AG04449 (cell line): ENCODE results near the gene ITPR2.
"Not testable (repeated sequence)": the region's sequence is repeated elsewhere in the genome, so short reads cannot be mapped to it uniquely, and the experiment has no call there.

Source experiments
- CTCF ChIA-PET: fragments of 350-600 bp; formaldehyde crosslinking; extraction: SDS; loops from one replicate; lab custom pipeline; 2021; ENCODE audit warnings: antibody characterized with exemption; lab: Yijun Ruan, JAX
- POLR2A ChIA-PET: fragments of 400-600, 350-600 bp; formaldehyde crosslinking; extraction: SDS; loops from one replicate; lab custom pipeline; 2020; ENCODE audit warnings: antibody characterized with exemption, inconsistent platforms; lab: Yijun Ruan, JAX
- DNase-seq: peaks from one replicate; pipeline ENCODE4 v3.0.0-alpha.2; 2010; ENCODE audit warnings: low read depth, low spot score
- H3K4me3 ChIP-seq: 2 replicates; pipeline ENCODE4 v1.5.1; 2011; ENCODE audit warnings: low read depth, mild to moderate bottlenecking, control low read depth, low read length
- CTCF ChIP-seq: IDR thresholded peaks from one replicate; pipeline ENCODE4 v1.5.1; 2011; ENCODE audit warnings: mild to moderate bottlenecking, moderate library complexity, low read length, control low read depth, inconsistent platforms; ENCODE audit not compliant: insufficient read depth; ENCODE audit errors: missing control alignments

ITPR2 gene

DNA sequence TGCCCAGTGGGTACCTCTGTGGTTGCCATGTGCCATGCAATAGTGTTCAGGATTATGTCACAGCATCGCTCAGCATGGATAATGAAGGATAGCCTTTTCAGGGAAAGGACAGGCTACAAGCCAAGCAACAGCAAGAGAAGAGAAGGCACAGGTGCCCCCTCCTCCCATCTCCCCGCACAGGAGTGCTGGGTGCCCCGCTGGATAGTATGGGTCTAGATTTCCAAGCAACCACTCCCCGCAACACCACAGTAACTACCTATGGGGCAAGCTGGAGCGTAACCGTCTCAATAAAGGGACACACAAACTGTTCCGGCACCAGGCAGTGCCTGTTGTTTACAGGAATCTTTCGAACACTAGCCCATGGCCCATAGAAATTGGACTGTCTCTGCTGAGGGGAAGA lies 222.2 kb downstream of the ITPR2 start:
- POLR2A ChIA-PET, result no interaction called here
- no peak for DNase-seq
- no peak for TF ChIP-seq CTCF
- no peak overlapping the region for H3K4me3 ChIP-seq
- CTCF ChIA-PET, result interaction anchor here (6.7 kb wide), 1 partner anchor 489 kb away, joined by 90 read pairs; the partner anchor contains the start of gene BHLHE41

GRCh38 chr12:26609986-26610385 lies 223.0 kb downstream of the ITPR2 start:
- no peak for TF ChIP-seq CTCF
- no peak for DNase-seq
- ChIA-PET POLR2A (no interaction called here), CTCF (interaction anchor here (1.1 to 6.7 kb wide), 3 partner anchors 12 to 488 kb away, joined by 3 to 90 read pairs (median 4); partner anchors contain the start of gene BHLHE41)
- no peak overlapping the region for H3K4me3 ChIP-seq

DNA sequence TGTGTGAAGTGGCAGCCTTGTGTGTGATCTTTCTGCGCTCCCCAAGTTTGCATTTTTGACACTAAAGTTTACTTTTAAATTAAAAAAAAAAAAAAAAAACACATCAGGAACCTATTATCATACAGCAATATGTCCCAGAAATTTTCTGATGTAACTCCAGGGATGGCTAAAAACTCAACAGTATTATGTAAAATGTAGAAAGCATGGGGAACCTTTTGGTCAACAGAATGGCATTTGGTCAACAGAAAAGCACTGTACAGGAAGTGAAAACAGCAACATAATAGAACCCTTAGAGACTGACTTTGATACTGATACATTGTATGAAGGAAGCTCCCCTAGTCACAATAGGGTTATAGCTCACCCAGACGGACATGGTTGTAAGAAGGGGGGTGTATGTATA lies 224.3 kb downstream of the ITPR2 start:
- POLR2A ChIA-PET, result no interaction called here
- CTCF ChIA-PET, result interaction anchor here (1.0 to 6.7 kb wide), 3 partner anchors 11 to 487 kb away, joined by 3 to 90 read pairs (median 4); partner anchors contain the start of gene BHLHE41
- no peak for DNase-seq
- H3K4me3 ChIP-seq, result no peak overlapping the region
- no peak for TF ChIP-seq CTCF

- no peak for TF ChIP-seq CTCF
- POLR2A ChIA-PET, result no interaction called here
- no peak for DNase-seq
- CTCF ChIA-PET, result interaction anchor here (1.0 to 6.7 kb wide), 2 partner anchors 85 to 487 kb away, joined by 3 to 90 read pairs; partner anchors contain the start of gene BHLHE41
- no peak overlapping the region for H3K4me3 ChIP-seq
Measured at GRCh38 chr12:26608273-26608672, 224.7 kb downstream of the ITPR2 start.

DNA sequence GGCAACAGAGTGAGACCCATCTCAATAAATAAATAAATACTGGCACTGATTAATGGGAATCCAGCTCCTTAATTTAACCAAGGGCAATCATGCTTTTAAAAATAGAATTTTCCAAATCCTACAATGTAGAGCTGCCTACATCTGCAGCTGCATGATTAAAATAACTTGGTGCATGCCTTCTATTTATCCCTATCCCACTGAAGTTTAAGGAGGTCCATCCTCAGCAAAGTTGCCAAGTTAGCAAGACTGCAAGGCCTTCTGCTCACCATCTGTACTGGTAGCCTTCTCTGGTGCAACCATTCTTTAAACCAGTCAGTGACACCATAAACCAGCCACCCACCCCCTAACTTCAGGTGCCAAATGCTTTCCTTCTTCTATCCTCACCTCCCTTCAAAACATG lies 226.1 kb downstream of the ITPR2 start:
- ChIA-PET CTCF (interaction anchor here (1.1 to 1.3 kb wide), 2 partner anchors 22 to 488 kb away, joined by 3 read pairs; no protein-coding TSS in a partner anchor), POLR2A (no interaction called here)
- H3K4me3 ChIP-seq, result no peak overlapping the region
- DNase-seq, result no peak
- no peak for TF ChIP-seq CTCF

- POLR2A ChIA-PET, H3K4me3 ChIP-seq, DNase-seq: not testable (repeated sequence)
- CTCF ChIA-PET, result interaction anchor here (1.8 to 3.1 kb wide), 2 partner anchors 9 to 19 kb away, joined by 4 to 23 read pairs; no protein-coding TSS in a partner anchor
Measured at GRCh38 chr12:26604813-26605212, 228.2 kb downstream of the ITPR2 start.
